Brain microvascular endothelial cell (primary cell): ENCODE data around the gene SNRNP40.

ENCODE experiments used
- DNase-seq: peaks from one replicate; pipeline ENCODE4 v3.0.0-alpha.2; 2020
- H3K27ac ChIP-seq: fragments of 250-450 bp; sonication (Bioruptor Pico); 2 replicates; pipeline ENCODE4 v1.5.1; 2020; ENCODE audit warnings: mild to moderate bottlenecking, moderate library complexity
- H3K27me3 ChIP-seq: fragments of 250-450 bp; sonication (Bioruptor Pico); replicated peaks from 2 replicates; pipeline ENCODE4 v1.5.1; 2020; ENCODE audit warnings: mild to moderate bottlenecking
- H3K36me3 ChIP-seq: fragments of 250-450 bp; sonication (Bioruptor Pico); replicated peaks from 2 replicates; pipeline ENCODE4 v1.5.1; 2020; ENCODE audit warnings: mild to moderate bottlenecking
- H3K4me3 ChIP-seq: 2 replicates; pipeline ENCODE4 v1.5.1; 2011; ENCODE audit warnings: low read depth, mild to moderate bottlenecking, control low read depth, low read length, moderate library complexity
- in situ Hi-C: cut with HindIII; loops from 2 replicates; pipeline ENCODE4 v1.10.0; 2017; ENCODE audit warnings: low sequenced_read_pairs, low pct_ligation_motif_present
- TF ChIP-seq, protein P1 (sequence below): IDR thresholded peaks from 2 replicates; pipeline ENCODE4 v1.5.1; 2011; ENCODE audit warnings: low read depth, mild to moderate bottlenecking, moderate library complexity, low read length, control low read depth, inconsistent platforms; ENCODE audit errors: missing control alignments

SNRNP40 gene

DNA sequence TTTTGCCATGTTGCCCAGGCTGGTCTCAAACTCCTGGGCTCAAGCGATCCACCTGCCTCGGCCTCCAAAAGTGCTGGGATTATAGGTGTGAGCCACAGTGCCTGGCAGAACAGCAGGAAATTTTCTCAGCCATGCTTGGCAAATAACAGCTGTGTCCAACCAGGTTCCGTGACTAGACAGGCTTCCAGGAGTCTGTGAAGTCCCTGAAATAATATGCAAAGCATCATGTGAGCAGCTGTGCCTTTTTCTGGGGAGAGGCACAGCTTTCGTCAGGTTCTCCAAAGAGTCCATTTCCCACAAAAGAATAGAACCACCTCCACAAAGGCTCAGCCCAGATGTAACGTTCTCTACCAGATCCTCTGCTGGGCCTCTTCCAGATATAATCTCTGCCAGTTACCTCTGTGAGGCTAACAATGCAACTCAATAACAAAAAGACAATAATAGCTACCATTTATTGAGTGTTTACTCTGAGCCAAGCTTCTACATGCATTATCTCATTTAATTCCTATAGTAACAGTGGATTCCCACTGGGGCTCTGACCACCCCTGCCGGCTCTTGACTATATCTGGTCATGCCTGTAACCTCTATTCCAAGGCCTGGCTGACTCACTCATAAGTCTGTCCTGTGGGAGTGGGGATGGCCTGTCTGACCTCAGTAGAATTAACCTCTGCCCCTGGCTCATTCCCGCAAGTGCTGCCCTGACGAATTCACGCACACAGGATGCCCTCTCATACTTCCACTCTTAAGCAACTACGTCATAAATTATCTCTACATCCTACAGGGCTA, 52.9 kb downstream of the SNRNP40 start:
- no peak overlapping the region for H3K4me3 ChIP-seq

DNA sequence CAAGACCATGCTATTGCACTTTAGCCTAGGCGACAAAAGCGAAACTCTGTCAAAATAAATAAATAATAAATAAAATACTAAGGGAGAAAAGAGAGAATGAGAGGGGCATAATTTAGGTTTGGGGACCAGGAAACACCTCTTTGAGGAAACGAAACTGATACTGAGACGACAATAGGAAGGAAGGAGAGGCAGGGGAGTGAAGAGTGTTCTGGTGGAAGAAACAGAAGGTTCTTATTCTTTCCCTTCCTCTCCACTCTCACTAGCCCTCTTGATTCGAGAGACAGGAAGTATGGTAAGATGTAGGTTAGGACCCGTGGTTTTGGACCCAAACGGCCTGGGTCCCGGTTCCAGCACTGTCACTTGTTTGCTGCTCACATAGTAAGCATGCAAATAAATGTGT, 55.3 kb downstream of the SNRNP40 start:
- Histone ChIP-seq H3K27me3 (peaks cover 32% of the 10 kb centered on the region), H3K4me3 (no peak overlapping the region), H3K36me3 (no peaks in the 10 kb centered on the region), H3K27ac (no peak overlapping the region)
- TF ChIP-seq, protein P1, sequence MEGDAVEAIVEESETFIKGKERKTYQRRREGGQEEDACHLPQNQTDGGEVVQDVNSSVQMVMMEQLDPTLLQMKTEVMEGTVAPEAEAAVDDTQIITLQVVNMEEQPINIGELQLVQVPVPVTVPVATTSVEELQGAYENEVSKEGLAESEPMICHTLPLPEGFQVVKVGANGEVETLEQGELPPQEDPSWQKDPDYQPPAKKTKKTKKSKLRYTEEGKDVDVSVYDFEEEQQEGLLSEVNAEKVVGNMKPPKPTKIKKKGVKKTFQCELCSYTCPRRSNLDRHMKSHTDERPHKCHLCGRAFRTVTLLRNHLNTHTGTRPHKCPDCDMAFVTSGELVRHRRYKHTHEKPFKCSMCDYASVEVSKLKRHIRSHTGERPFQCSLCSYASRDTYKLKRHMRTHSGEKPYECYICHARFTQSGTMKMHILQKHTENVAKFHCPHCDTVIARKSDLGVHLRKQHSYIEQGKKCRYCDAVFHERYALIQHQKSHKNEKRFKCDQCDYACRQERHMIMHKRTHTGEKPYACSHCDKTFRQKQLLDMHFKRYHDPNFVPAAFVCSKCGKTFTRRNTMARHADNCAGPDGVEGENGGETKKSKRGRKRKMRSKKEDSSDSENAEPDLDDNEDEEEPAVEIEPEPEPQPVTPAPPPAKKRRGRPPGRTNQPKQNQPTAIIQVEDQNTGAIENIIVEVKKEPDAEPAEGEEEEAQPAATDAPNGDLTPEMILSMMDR: no peak
- no peak for DNase-seq
- in situ Hi-C loops: no loop called here

More for the DNA sequence above, 52.9 kb downstream of the SNRNP40 start:
- Histone ChIP-seq H3K27ac (no peak overlapping the region), H3K27me3 (peaks cover 16% of the 10 kb centered on the region), H3K36me3 (no peaks in the 10 kb centered on the region)
- DNase-seq: no peak
- TF ChIP-seq, protein P1: no peak
- in situ Hi-C loops: no loop called here

DNA sequence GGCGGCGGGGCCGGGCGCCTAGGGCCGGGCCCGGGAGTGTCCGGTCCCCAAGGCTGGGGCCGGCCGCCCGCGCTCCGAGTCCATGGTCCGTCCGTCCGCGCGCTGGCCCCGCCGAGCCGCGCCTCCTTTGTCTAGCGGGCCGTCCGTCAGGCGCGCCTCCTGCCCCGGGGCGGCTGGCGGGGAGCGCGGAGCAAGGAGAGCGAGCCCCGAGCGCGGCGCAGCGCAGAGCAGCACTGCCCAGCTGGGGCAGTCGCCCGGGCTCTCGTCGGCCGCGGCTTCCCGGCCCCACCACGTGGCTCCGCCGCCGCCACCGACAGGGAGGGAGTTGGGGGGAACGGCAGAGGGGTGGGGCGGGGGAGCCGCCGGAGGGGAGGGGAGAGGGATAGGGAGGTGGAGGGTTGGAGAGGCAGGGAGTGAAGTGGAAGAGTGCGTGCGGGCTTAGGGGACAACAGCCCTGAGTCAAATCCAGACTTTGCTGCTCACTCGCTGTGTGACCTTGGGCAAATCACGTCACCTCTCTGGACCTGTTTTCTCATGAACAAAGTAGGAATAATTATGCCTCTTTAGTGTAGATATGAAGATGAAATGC, 56.8 kb downstream of the SNRNP40 start, which contains the start of gene NKAIN1:
Gene NKAIN1, minus strand, starts transcription at position 235 of the 589 bp plus-strand sequence. CDS start 340 bp downstream, outside the sequence.
- in situ Hi-C loops: no loop called here
- Histone ChIP-seq H3K27ac (no peak within 1 kb of the TSS), H3K4me3 (peak within 1 kb of the TSS; percentile 39), H3K27me3 (peaks cover 41% of the 10 kb centered on the region), H3K36me3 (no peaks in the 10 kb centered on the region)
- DNase-seq: no peak
- TF ChIP-seq, protein P1: no peak

DNA sequence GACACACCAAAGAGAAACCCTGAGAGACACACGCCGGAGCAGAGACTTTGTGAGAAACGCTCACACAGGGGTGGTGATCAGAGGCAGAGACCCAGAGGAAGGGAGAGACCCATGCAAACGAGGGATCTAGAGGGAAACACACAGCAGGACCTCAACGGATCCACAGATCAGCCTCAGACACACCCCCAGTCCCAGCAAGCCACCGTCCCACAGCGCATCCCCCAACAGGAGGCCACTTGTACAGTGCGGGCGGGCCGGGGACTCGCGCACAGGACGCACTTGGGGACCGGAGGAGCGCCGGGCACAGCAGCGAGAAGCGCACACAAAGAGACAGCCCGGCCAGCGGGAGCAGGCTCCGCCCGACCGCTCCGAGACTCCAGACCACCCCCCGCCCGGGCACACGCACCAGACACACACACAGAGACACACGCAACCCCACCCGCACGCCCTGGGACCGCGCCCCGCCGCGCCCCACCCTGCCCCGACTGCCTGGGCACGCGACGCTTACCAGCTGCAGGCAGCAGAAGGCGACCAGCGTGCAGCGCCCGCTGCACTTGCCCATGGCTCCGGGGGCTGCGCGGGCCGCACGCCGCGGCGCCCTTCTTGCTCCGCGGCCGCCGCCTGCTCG, 57.5 kb downstream of the SNRNP40 start:
- TF ChIP-seq, protein P1: no peak
- Histone ChIP-seq H3K36me3 (no peaks in the 10 kb centered on the region), H3K27ac (no peak overlapping the region), H3K4me3 (peak overlapping the region; percentile 39), H3K27me3 (peaks cover 41% of the 10 kb centered on the region)
- in situ Hi-C loops: no loop called here
- no peak for DNase-seq

DNA sequence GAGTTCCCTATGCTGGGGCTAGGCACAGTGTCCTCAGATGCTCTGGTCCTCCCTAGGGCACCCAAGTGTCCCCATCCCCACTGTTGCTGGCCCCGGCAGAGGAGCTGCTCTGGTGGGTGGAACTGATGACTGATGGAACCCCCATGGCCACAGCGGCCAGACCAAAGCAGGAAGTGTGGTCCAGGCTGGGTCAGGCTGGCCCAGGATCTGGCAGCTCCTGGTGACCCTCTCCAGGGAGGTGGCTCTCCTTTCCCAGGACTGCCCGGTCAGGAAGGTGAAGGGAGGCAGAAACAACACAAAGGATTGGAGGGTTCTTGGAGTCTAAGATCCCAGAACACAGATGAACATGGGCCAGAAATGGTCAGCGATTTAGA, 58.0 kb downstream of the SNRNP40 start:
- no peak overlapping the region for H3K4me3 ChIP-seq
- in situ Hi-C loops: no loop called here
- H3K27me3 ChIP-seq: peaks cover 41% of the 10 kb centered on the region
- H3K27ac ChIP-seq: no peak overlapping the region
- TF ChIP-seq, protein P1: no peak
- no peaks in the 10 kb centered on the region for H3K36me3 ChIP-seq
- no peak for DNase-seq
